Effector memory CD8-positive, alpha-beta T cell (primary cell): ENCODE data around the gene FIGN.

Experiments
- ATAC-seq: fragments of 150-1000 bp; cut with Tn5 transposase; replicated peaks from 2 replicates; pipeline ENCODE4 v1.10.0; 2021; ENCODE audit warnings: mild to moderate bottlenecking, moderate library complexity
- DNase-seq, 3 experiments: peaks; one replicate each; pipeline ENCODE4 v3.0.0; 2021
- H3K27ac Mint-ChIP-seq, 2 donors: one replicate each; pipeline ENCODE4 v1.8.0; 2022; ENCODE audit warnings: mild to moderate bottlenecking in 2 of 2, mixed read lengths in 2 of 2, moderate library complexity in 2 of 2
- H3K27me3 Mint-ChIP-seq, 2 donors: one replicate each; pipeline ENCODE4 v1.8.0; 2022; ENCODE audit warnings: mixed read lengths in 2 of 2
- H3K36me3 Mint-ChIP-seq: one replicate; pipeline ENCODE4 v1.8.0; 2022; ENCODE audit warnings: mild to moderate bottlenecking, moderate library complexity, mixed read lengths; ENCODE audit not compliant: insufficient read depth
- H3K4me1 Mint-ChIP-seq, 2 donors: one replicate each; pipeline ENCODE4 v1.8.0; 2022; ENCODE audit warnings: low read depth in 2 of 2, mixed read lengths in 2 of 2
- H3K4me3 Mint-ChIP-seq, 2 donors: one replicate each; pipeline ENCODE4 v1.8.0; 2022; ENCODE audit warnings: mild to moderate bottlenecking in 2 of 2, mixed read lengths in 2 of 2, moderate library complexity in 2 of 2
- H3K9me3 Mint-ChIP-seq, 2 donors: one replicate each; pipeline ENCODE4 v1.8.0; 2022; ENCODE audit warnings: mixed read lengths in 2 of 2

FIGN gene

GRCh38 chr2:163713534-163714311, 22.1 kb downstream of the FIGN start:
- ATAC-seq (no peak), DNase-seq (no peak)
- no peaks in the 10 kb centered on the region for H3K27me3 Mint-ChIP-seq
- H3K4me1 Mint-ChIP-seq, result no peaks in the 10 kb centered on the region
- H3K9me3 Mint-ChIP-seq, result peaks cover 7 to 11% of the 10 kb centered on the region in 2 donors
- H3K4me3 Mint-ChIP-seq, result no peak overlapping the region
- H3K27ac Mint-ChIP-seq, result no peak overlapping the region
- H3K36me3 Mint-ChIP-seq, result no peaks in the 10 kb centered on the region

DNA sequence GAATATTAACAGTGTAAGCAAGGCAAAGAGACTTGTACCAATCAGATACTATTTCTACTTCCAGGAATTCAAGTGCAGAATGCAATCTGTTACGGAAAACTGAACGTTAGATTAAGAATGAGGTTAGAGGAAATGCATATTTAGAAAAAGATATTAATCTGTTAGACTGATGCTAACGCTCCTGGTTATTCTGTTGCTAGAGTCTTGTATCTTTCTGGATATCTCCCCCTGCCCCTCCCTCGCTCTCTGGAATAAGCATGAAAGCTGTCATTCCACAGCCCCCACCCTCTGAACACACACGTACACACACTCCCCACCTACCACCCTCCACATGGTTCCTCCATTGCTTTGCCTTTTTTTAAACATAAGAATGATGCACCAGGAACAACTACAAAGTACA, 24.1 kb downstream of the FIGN start:
- peaks cover 2 to 17% of the 10 kb centered on the region in 2 donors for H3K9me3 Mint-ChIP-seq
- H3K4me1 Mint-ChIP-seq, result no peaks in the 10 kb centered on the region
- H3K36me3 Mint-ChIP-seq, result no peaks in the 10 kb centered on the region

DNA sequence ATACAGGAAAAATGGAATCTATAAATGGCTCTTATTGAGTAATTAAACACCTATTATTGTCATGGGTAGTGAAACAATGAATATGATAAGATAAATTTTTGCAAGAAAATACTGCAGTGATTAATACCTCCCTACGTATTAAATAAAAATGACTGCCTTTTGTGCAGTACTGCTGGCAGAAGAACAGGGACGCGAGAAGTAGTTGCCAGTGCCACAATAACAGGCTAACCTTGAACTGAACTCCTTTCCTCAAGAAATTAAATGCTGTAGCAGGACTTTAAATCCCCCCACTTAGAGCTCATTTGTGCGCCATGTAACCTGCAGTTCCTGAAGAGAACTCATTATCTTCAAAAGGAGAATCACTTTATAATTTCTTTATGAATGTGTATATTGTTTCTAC, 24.6 kb downstream of the FIGN start:
- no peak for ATAC-seq
- no peaks in the 10 kb centered on the region for H3K27me3 Mint-ChIP-seq
- H3K9me3 Mint-ChIP-seq, result peaks cover 2 to 17% of the 10 kb centered on the region in 2 donors
- H3K36me3 Mint-ChIP-seq, result no peaks in the 10 kb centered on the region
- no peaks in the 10 kb centered on the region for H3K4me1 Mint-ChIP-seq
- H3K4me3 Mint-ChIP-seq, result no peak overlapping the region
- no peak overlapping the region for H3K27ac Mint-ChIP-seq
- DNase-seq, result no peak

More for the DNA sequence above, 24.1 kb downstream of the FIGN start:
- no peak overlapping the region for H3K27ac Mint-ChIP-seq
- no peak for ATAC-seq
- H3K4me3 Mint-ChIP-seq, result no peak overlapping the region
- H3K27me3 Mint-ChIP-seq, result no peaks in the 10 kb centered on the region
- DNase-seq, result no peak

- H3K27me3 Mint-ChIP-seq, result no peaks in the 10 kb centered on the region
- no peaks in the 10 kb centered on the region for H3K4me1 Mint-ChIP-seq
- no peak for ATAC-seq
- no peak overlapping the region for H3K4me3 Mint-ChIP-seq
- no peak overlapping the region for H3K27ac Mint-ChIP-seq
- H3K9me3 Mint-ChIP-seq, result peaks cover 2 to 7% of the 10 kb centered on the region in 2 donors
- no peak for DNase-seq
- H3K36me3 Mint-ChIP-seq, result no peaks in the 10 kb centered on the region
Measured at GRCh38 chr2:163709270-163709669, 26.5 kb downstream of the FIGN start.

DNA sequence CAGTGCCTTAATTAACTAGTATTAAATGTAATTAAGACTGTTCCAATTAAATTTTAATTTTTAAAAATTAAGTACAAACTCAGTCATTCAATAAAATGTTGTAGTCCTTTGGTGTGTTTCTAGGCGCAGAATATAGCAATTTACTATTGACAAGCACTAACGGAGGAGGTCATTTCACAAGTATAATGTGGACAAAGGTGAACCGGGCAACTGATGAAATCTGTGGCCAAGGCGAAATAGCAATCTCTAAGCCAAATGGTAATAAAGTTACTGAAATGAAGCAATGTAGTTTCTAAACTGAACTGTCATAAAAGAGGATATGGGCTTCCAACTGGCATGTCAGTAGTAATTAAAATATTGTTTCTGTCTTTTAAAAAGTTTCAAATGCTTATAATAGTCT, 27.5 kb downstream of the FIGN start:
- Mint-ChIP-seq H3K4me1 (no peaks in the 10 kb centered on the region), H3K27me3 (no peaks in the 10 kb centered on the region), H3K36me3 (no peaks in the 10 kb centered on the region), H3K9me3 (peaks cover 2 to 7% of the 10 kb centered on the region in 2 donors), H3K4me3 (no peak overlapping the region), H3K27ac (no peak overlapping the region)
- ATAC-seq (no peak), DNase-seq (no peak)

DNA sequence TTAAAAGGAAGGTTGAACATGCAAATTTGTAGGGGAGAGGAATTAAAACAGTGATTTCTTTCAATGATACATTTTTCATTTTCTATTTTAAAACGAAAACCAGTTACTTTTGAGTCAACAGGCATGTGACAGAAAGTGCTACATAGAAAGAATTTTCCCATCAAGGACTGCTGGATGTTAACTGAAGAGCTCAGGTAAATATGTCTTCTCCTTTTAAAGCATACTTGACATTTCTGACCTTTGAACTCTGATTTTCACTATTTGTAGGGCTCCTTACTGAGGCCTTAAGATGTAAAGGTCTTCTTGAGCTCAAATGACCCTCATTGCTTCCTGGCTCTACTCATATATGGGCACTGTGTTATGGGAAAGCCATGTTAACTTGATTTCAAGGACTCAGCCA, 32.4 kb downstream of the FIGN start:
- no peak overlapping the region for H3K27ac Mint-ChIP-seq
- no peaks in the 10 kb centered on the region for H3K36me3 Mint-ChIP-seq
- no peak overlapping the region for H3K4me3 Mint-ChIP-seq
- H3K4me1 Mint-ChIP-seq, result no peaks in the 10 kb centered on the region
- H3K9me3 Mint-ChIP-seq, result peaks cover 12 to 21% of the 10 kb centered on the region in 2 donors
- no peaks in the 10 kb centered on the region for H3K27me3 Mint-ChIP-seq
- DNase-seq, result no peak
- ATAC-seq, result no peak

- peaks cover 12 to 19% of the 10 kb centered on the region in 2 donors for H3K9me3 Mint-ChIP-seq
- H3K4me1 Mint-ChIP-seq, result no peaks in the 10 kb centered on the region
- no peak overlapping the region for H3K4me3 Mint-ChIP-seq
- no peaks in the 10 kb centered on the region for H3K27me3 Mint-ChIP-seq
- ATAC-seq (no peak), DNase-seq (no peak)
- H3K27ac Mint-ChIP-seq, result no peak overlapping the region
- H3K36me3 Mint-ChIP-seq, result no peaks in the 10 kb centered on the region
Measured at GRCh38 chr2:163701399-163702195, 34.2 kb downstream of the FIGN start.

- Mint-ChIP-seq H3K4me1 (no peaks in the 10 kb centered on the region), H3K9me3 (peaks cover 17 to 28% of the 10 kb centered on the region in 2 donors), H3K27me3 (no peaks in the 10 kb centered on the region), H3K4me3 (no peak overlapping the region), H3K27ac (no peak overlapping the region), H3K36me3 (no peaks in the 10 kb centered on the region)
- ATAC-seq (no peak), DNase-seq (no peak)
Measured at GRCh38 chr2:163698857-163699256, 37.0 kb downstream of the FIGN start.

- H3K27me3 Mint-ChIP-seq, result no peaks in the 10 kb centered on the region
- H3K9me3 Mint-ChIP-seq, result peaks cover 17 to 32% of the 10 kb centered on the region in 2 donors
- H3K4me3 Mint-ChIP-seq, result no peak overlapping the region
- DNase-seq (no peak), ATAC-seq (no peak)
- H3K36me3 Mint-ChIP-seq, result no peaks in the 10 kb centered on the region
- no peak overlapping the region for H3K27ac Mint-ChIP-seq
- H3K4me1 Mint-ChIP-seq, result no peaks in the 10 kb centered on the region
Measured at GRCh38 chr2:163697846-163698637, 37.8 kb downstream of the FIGN start.

DNA sequence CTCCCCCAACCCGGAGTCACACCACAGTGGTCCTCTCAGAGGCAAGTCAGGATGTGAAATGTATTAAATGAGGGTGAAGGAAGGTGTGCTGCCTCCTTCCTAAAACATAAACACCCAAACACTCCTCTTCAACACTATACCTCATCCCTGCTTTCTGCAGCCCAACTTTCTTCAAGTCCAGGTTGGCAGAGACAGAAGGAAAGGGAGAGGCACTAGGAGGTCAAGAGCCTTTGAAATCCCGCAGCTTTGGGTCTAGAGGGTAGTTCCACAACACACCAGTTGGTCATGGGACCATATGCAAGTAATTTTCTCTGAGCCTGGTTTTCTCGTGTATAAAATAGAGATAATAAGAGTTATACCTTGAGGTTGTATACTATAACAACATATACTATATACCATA, 38.4 kb downstream of the FIGN start:
- H3K27me3 Mint-ChIP-seq, result no peaks in the 10 kb centered on the region
- ATAC-seq (no peak), DNase-seq (no peak)
- H3K27ac Mint-ChIP-seq, result no peak overlapping the region
- H3K36me3 Mint-ChIP-seq, result no peaks in the 10 kb centered on the region
- peaks cover 17 to 36% of the 10 kb centered on the region in 2 donors for H3K9me3 Mint-ChIP-seq
- no peaks in the 10 kb centered on the region for H3K4me1 Mint-ChIP-seq
- H3K4me3 Mint-ChIP-seq, result no peak overlapping the region

GRCh38 chr2:163693484-163693883, 42.3 kb downstream of the FIGN start:
- Mint-ChIP-seq H3K4me1 (no peaks in the 10 kb centered on the region), H3K36me3 (no peaks in the 10 kb centered on the region), H3K9me3 (peaks cover 7 to 22% of the 10 kb centered on the region in 2 donors), H3K4me3 (no peak overlapping the region), H3K27me3 (no peaks in the 10 kb centered on the region), H3K27ac (no peak overlapping the region)
- ATAC-seq (no peak), DNase-seq (no peak)

DNA sequence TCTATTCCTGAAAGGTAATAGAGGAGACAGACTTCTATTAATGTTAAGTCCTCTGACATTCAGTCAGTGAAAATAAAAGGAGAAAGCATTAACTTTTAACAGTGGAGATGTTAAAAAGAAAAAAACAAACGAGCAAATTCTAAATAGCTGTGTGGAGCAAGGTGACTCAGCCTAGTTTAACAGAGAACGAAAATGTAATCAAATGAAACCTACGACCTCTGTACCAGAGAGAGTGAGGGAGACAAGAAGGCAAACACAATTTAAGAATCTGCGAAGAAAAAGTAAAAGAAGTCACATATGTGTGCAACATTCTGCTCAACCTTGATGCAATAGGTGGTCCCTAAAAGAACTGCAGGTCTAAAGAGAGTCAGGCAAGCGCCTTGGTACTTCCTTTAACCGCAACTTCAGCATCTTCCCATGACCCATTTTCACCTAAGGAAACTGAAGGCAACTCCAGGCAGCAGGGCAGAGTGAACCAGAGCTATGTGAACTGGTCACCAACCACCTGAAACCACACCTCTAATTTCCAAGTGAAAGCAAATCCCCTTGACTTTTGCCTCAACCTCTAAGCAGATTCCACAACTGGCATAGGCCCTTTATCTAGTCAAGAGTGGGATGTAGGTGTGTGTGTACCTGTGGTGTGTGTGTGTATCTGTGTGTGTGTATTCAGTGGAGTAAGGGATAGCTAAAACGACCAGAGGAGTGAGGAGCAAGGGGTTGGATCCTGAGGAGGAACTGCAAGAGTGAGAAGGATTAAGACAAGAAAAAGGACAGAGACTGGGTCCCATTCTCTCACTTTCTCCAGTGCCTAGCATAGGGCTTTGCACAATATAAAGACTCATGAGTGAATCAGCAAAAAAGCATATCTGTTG, 43.0 kb downstream of the FIGN start:
- Mint-ChIP-seq H3K4me1 (no peaks in the 10 kb centered on the region), H3K27me3 (no peaks in the 10 kb centered on the region), H3K27ac (no peak overlapping the region), H3K4me3 (no peak overlapping the region), H3K9me3 (peaks cover 11 to 29% of the 10 kb centered on the region in 2 donors), H3K36me3 (no peaks in the 10 kb centered on the region)
- DNase-seq (no peak), ATAC-seq (no peak)

DNA sequence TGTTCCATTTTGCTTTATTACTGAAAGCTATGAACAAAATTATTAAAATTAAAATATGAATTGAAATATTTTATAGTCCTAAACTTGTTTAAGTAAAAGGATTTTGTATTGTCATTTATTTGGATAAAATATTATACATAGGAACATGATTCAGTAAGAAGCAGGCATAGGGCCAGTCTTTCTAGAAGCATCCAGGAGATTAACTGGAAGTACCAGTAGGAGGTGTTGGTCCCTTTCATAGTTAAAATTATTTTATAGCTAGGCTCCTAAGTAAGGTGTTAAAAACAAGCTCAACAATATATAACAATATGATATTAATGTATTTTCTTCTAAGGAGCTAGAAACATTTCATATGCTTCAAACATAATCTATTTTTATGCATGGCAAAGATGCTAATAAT, 43.7 kb downstream of the FIGN start:
- Mint-ChIP-seq H3K27ac (no peak overlapping the region), H3K4me1 (no peaks in the 10 kb centered on the region), H3K9me3 (peaks cover 13 to 29% of the 10 kb centered on the region in 2 donors), H3K27me3 (no peaks in the 10 kb centered on the region), H3K36me3 (no peaks in the 10 kb centered on the region), H3K4me3 (no peak overlapping the region)
- DNase-seq (no peak), ATAC-seq (no peak)
